Naive thymus-derived CD8-positive, alpha-beta T cell (primary cell): ENCODE results near the gene PDCD6IP. TPM values are rescaled to one million over a fixed set of nuclear protein-coding genes. Genes with fewer than 3 reads are reported as not detected.

Experiments used
- ATAC-seq, 2 donors: fragments of 150-1000 bp; cut with Tn5 transposase in 1 of 2; sonication (Bioruptor Pico), chemical (Tn5 transposase) in 1 of 2; 1 replicate in 1 of 2; 2 replicates in 1 of 2; pipeline ENCODE4 v1.10.0; 2021; ENCODE audit warnings: mild to moderate bottlenecking in 2 of 2, moderate library complexity in 2 of 2
- POLR2A ChIA-PET: fragments of 350-600 bp; sonication (Branson Sonifier 250); formaldehyde crosslinking; loops from one replicate; lab custom pipeline; 2021; ENCODE audit warnings: antibody characterized with exemption; lab: Charles Lee
- DNase-seq, 10 donors: peaks; one replicate each; pipeline versions ENCODE4 v3.0.0 to v3.0.0-alpha.2; 2020 to 2022
- H3K27ac Mint-ChIP-seq, 10 donors: one replicate each; pipeline ENCODE4 v1.8.0; 2020 to 2022; ENCODE audit warnings: mild to moderate bottlenecking in 10 of 10, mixed read lengths in 10 of 10, moderate library complexity in 4 of 10, inconsistent platforms in 1 of 10
- H3K27me3 Mint-ChIP-seq, 5 donors: one replicate each; pipeline ENCODE4 v1.8.0; 2021 to 2022; ENCODE audit warnings: mixed read lengths in 5 of 5
- H3K36me3 Mint-ChIP-seq, 3 donors: one replicate each; pipeline ENCODE4 v1.8.0; 2020 to 2022; ENCODE audit warnings: mixed read lengths in 3 of 3, mild to moderate bottlenecking in 2 of 3, inconsistent platforms in 1 of 3
- H3K4me1 Mint-ChIP-seq, 4 donors: one replicate each; pipeline ENCODE4 v1.8.0; 2021 to 2022; ENCODE audit warnings: mixed read lengths in 4 of 4
- H3K4me3 Mint-ChIP-seq, 10 donors: one replicate each; pipeline ENCODE4 v1.8.0; 2020 to 2022; ENCODE audit warnings: mild to moderate bottlenecking in 10 of 10, mixed read lengths in 10 of 10, moderate library complexity in 6 of 10, inconsistent platforms in 1 of 10
- H3K9me3 Mint-ChIP-seq, 9 donors: one replicate each; pipeline ENCODE4 v1.8.0; 2020 to 2022; ENCODE audit warnings: mixed read lengths in 9 of 9, mild to moderate bottlenecking in 3 of 9, inconsistent platforms in 1 of 9, moderate library complexity in 1 of 9
- polyA plus RNA-seq, 3 donors: library from polyadenylated mRNA; unstranded; fragments of 300-500 nt; fragmentation: Illumina TruSeq; gene quantifications; one replicate each; pipeline ENCODE4 v1.2.3, GENCODE V29; 2021
- total RNA-seq, 8 experiments: library from RNA in 2 of 8; stranded (reverse) in 2 of 8; gene quantifications; one replicate each; pipeline ENCODE4 v1.2.3 and lab custom pipeline; 2021 to 2026

PDCD6IP gene
- total and polyA plus RNA-seq, 5 experiments from 2014 or later: 56.9 to 216 (median 61.7) TPM

- peak overlapping the region; percentile 93 to 99 (median 98) for H3K27ac Mint-ChIP-seq
- peak overlapping the region; percentile 91 to 100 (median 98) for H3K4me3 Mint-ChIP-seq
- H3K9me3 Mint-ChIP-seq: no peaks in the 10 kb centered on the region
- H3K27me3 Mint-ChIP-seq: no peaks in the 10 kb centered on the region
- ATAC-seq: no peak
- H3K4me1 Mint-ChIP-seq: peaks cover 27 to 67% (median 57%) of the 10 kb centered on the region in 4 donors
- H3K36me3 Mint-ChIP-seq: peaks cover 0 to 25% (median 8%) of the 10 kb centered on the region in 3 donors
- DNase-seq: no peak
- POLR2A ChIA-PET: interaction anchor here (0.9 to 3.5 kb wide), 7 partner anchors 8 to 359 kb away, joined by 3 to 22 read pairs (median 6); partner anchors contain the start of gene UBP1
Observed at GRCh38 chr3:33799202-33799551, 747 bp downstream of the PDCD6IP start.

GRCh38 chr3:33803252-33803651 is 4.8 kb downstream of the PDCD6IP start:
- DNase-seq (no peak), ATAC-seq (no peak)
- H3K9me3 Mint-ChIP-seq: no peaks in the 10 kb centered on the region
- no peaks in the 10 kb centered on the region for H3K27me3 Mint-ChIP-seq
- peak overlapping the region in 7 of 10 donors; percentile 2 to 69 (median 43) for H3K4me3 Mint-ChIP-seq
- POLR2A ChIA-PET: no interaction called here
- peaks cover 38 to 86% (median 80%) of the 10 kb centered on the region in 4 donors for H3K4me1 Mint-ChIP-seq
- peak overlapping the region in 6 of 10 donors; percentile 3 to 75 (median 66) for H3K27ac Mint-ChIP-seq
- H3K36me3 Mint-ChIP-seq: peaks cover 0 to 36% (median 10%) of the 10 kb centered on the region in 3 donors

GRCh38 chr3:33803894-33804526 is 5.6 kb downstream of the PDCD6IP start:
- POLR2A ChIA-PET: no interaction called here
- Mint-ChIP-seq H3K36me3 (peaks cover 0 to 39% (median 14%) of the 10 kb centered on the region in 3 donors), H3K4me1 (peaks cover 45 to 89% (median 85%) of the 10 kb centered on the region in 4 donors), H3K27ac (peak overlapping the region in 2 of 10 donors; percentile 13 to 75), H3K9me3 (no peaks in the 10 kb centered on the region), H3K27me3 (no peaks in the 10 kb centered on the region), H3K4me3 (peak overlapping the region in 5 of 10 donors; percentile 2 to 69 (median 42))
- DNase-seq (no peak), ATAC-seq (no peak)

GRCh38 chr3:33807191-33807590 is 8.8 kb downstream of the PDCD6IP start:
- Mint-ChIP-seq H3K9me3 (no peaks in the 10 kb centered on the region), H3K27ac (peak overlapping the region in 4 of 10 donors; percentile 32 to 77 (median 56)), H3K36me3 (peaks cover 0 to 49% (median 14%) of the 10 kb centered on the region in 3 donors), H3K4me1 (peaks cover 47 to 88% (median 87%) of the 10 kb centered on the region in 4 donors), H3K4me3 (peak overlapping the region in 4 of 10 donors; percentile 8 to 63 (median 32)), H3K27me3 (no peaks in the 10 kb centered on the region)
- no peak for DNase-seq
- POLR2A ChIA-PET: interaction anchor here (1.5 kb wide), 1 partner anchor 9 kb away, joined by 9 read pairs; the partner anchor contains the start of gene PDCD6IP
- no peak for ATAC-seq

GRCh38 chr3:33808559-33808958 is 10.1 kb downstream of the PDCD6IP start:
- ATAC-seq (no peak), DNase-seq (no peak)
- H3K27ac Mint-ChIP-seq: peak overlapping the region in 4 of 10 donors; percentile 1 to 45 (median 23)
- peaks cover 44 to 77% (median 76%) of the 10 kb centered on the region in 4 donors for H3K4me1 Mint-ChIP-seq
- peaks cover 0 to 47% (median 10%) of the 10 kb centered on the region in 3 donors for H3K36me3 Mint-ChIP-seq
- no peaks in the 10 kb centered on the region for H3K9me3 Mint-ChIP-seq
- no peaks in the 10 kb centered on the region for H3K27me3 Mint-ChIP-seq
- POLR2A ChIA-PET: no interaction called here
- H3K4me3 Mint-ChIP-seq: peak overlapping the region in 4 of 10 donors; percentile 0 to 39 (median 2)

- H3K36me3 Mint-ChIP-seq: peaks cover 0 to 48% (median 11%) of the 10 kb centered on the region in 3 donors
- H3K9me3 Mint-ChIP-seq: no peaks in the 10 kb centered on the region
- POLR2A ChIA-PET: interaction anchor here (1.1 kb wide), 1 partner anchor 11 kb away, joined by 3 read pairs; no protein-coding TSS in a partner anchor
- H3K27me3 Mint-ChIP-seq: no peaks in the 10 kb centered on the region
- peaks cover 41 to 69% (median 62%) of the 10 kb centered on the region in 4 donors for H3K4me1 Mint-ChIP-seq
- ATAC-seq (no peak), DNase-seq (no peak)
- peak overlapping the region in 3 of 10 donors; percentile 23 to 36 (median 30) for H3K4me3 Mint-ChIP-seq
- H3K27ac Mint-ChIP-seq: peak overlapping the region in 5 of 10 donors; percentile 9 to 72 (median 39)
Observed at GRCh38 chr3:33810545-33810944, 12.1 kb downstream of the PDCD6IP start.

- H3K27ac Mint-ChIP-seq: no peak overlapping the region
- no peak for DNase-seq
- peaks cover 5 to 80% (median 35%) of the 10 kb centered on the region in 3 donors for H3K36me3 Mint-ChIP-seq
- POLR2A ChIA-PET: no interaction called here
- H3K4me1 Mint-ChIP-seq: peaks cover 0 to 11% (median 3%) of the 10 kb centered on the region in 4 donors
- no peak for ATAC-seq
- H3K27me3 Mint-ChIP-seq: no peaks in the 10 kb centered on the region
- no peaks in the 10 kb centered on the region for H3K9me3 Mint-ChIP-seq
- H3K4me3 Mint-ChIP-seq: no peak overlapping the region
Observed at GRCh38 chr3:33821989-33822388, 23.6 kb downstream of the PDCD6IP start.

- peaks cover 0 to 11% (median 3%) of the 10 kb centered on the region in 4 donors for H3K4me1 Mint-ChIP-seq
- H3K9me3 Mint-ChIP-seq: no peaks in the 10 kb centered on the region
- POLR2A ChIA-PET: no interaction called here
- no peak overlapping the region for H3K27ac Mint-ChIP-seq
- peaks cover 5 to 88% (median 43%) of the 10 kb centered on the region in 3 donors for H3K36me3 Mint-ChIP-seq
- DNase-seq: no peak
- H3K27me3 Mint-ChIP-seq: no peaks in the 10 kb centered on the region
- H3K4me3 Mint-ChIP-seq: no peak overlapping the region
- ATAC-seq: no peak
Observed at GRCh38 chr3:33823821-33824220, 25.4 kb downstream of the PDCD6IP start.

- no peaks in the 10 kb centered on the region for H3K9me3 Mint-ChIP-seq
- ATAC-seq (no peak), DNase-seq (no peak)
- no peaks in the 10 kb centered on the region for H3K27me3 Mint-ChIP-seq
- H3K27ac Mint-ChIP-seq: no peak overlapping the region
- H3K4me3 Mint-ChIP-seq: no peak overlapping the region
- peaks cover 5 to 85% (median 36%) of the 10 kb centered on the region in 3 donors for H3K36me3 Mint-ChIP-seq
- peaks cover 0 to 16% (median 5%) of the 10 kb centered on the region in 4 donors for H3K4me1 Mint-ChIP-seq
- POLR2A ChIA-PET: no interaction called here
Observed at GRCh38 chr3:33825111-33825510, 26.7 kb downstream of the PDCD6IP start.

GRCh38 chr3:33826206-33826605 is 27.8 kb downstream of the PDCD6IP start:
- H3K36me3 Mint-ChIP-seq: peaks cover 5 to 88% (median 29%) of the 10 kb centered on the region in 3 donors
- H3K9me3 Mint-ChIP-seq: no peaks in the 10 kb centered on the region
- peak overlapping the region in 2 of 10 donors; percentile 2 to 18 for H3K27ac Mint-ChIP-seq
- H3K4me1 Mint-ChIP-seq: peaks cover 5 to 18% (median 8%) of the 10 kb centered on the region in 4 donors
- H3K27me3 Mint-ChIP-seq: no peaks in the 10 kb centered on the region
- ATAC-seq (no peak), DNase-seq (no peak)
- POLR2A ChIA-PET: no interaction called here
- H3K4me3 Mint-ChIP-seq: no peak overlapping the region

- no peak for DNase-seq
- Mint-ChIP-seq H3K27ac (peak overlapping the region in 1 of 10 donors; percentile 4), H3K4me1 (peaks cover 6 to 17% (median 10%) of the 10 kb centered on the region in 4 donors), H3K4me3 (no peak overlapping the region), H3K36me3 (peaks cover under 1 to 86% (median 28%) of the 10 kb centered on the region in 3 donors), H3K9me3 (no peaks in the 10 kb centered on the region), H3K27me3 (no peaks in the 10 kb centered on the region)
- POLR2A ChIA-PET: no interaction called here
- ATAC-seq: no peak
Observed at GRCh38 chr3:33826688-33827087, 28.3 kb downstream of the PDCD6IP start.

- Mint-ChIP-seq H3K9me3 (no peaks in the 10 kb centered on the region), H3K4me1 (peaks cover 18 to 34% (median 31%) of the 10 kb centered on the region in 4 donors), H3K36me3 (peaks cover 0 to 72% (median 20%) of the 10 kb centered on the region in 3 donors), H3K4me3 (no peak overlapping the region), H3K27ac (peak overlapping the region in 4 of 10 donors; percentile 18 to 73 (median 54)), H3K27me3 (no peaks in the 10 kb centered on the region)
- POLR2A ChIA-PET: no interaction called here
- DNase-seq (no peak), ATAC-seq (no peak)
Observed at GRCh38 chr3:33829720-33830119, 31.3 kb downstream of the PDCD6IP start.

- Mint-ChIP-seq H3K27ac (peak overlapping the region in 5 of 10 donors; percentile 1 to 42 (median 3)), H3K4me1 (peaks cover 18 to 34% (median 29%) of the 10 kb centered on the region in 4 donors), H3K36me3 (peaks cover 0 to 70% (median 16%) of the 10 kb centered on the region in 3 donors), H3K9me3 (no peaks in the 10 kb centered on the region), H3K4me3 (no peak overlapping the region), H3K27me3 (no peaks in the 10 kb centered on the region)
- POLR2A ChIA-PET: no interaction called here
- no peak for ATAC-seq
- DNase-seq: no peak
Observed at GRCh38 chr3:33831053-33831452, 32.6 kb downstream of the PDCD6IP start.
